Measurements from ENCODE around the gene SLC16A3. TPM values are rescaled to one million over a fixed set of nuclear protein-coding genes. Genes with fewer than 3 reads are reported as not detected.

Gene SLC16A3
- total RNA-seq, 2 donors from 2014 or later = 148 to 298 TPM

GRCh38 chr17:82247182-82247823 lies 18.5 kb downstream of the SLC16A3 start:
- no peak for DNase-seq
- Histone ChIP-seq H3K36me3 (peaks cover 63% of the 10 kb centered on the region), H3K9ac (ENCODE audit: low read depth in 2 of 2, low read length in 2 of 2) (peak overlapping the region in 1 of 2 donors; percentile 37), H3K4me1 (peaks cover 20% of the 10 kb centered on the region), H3K27ac (peak overlapping the region; percentile 32), H3K4me3 (no peak overlapping the region), H3K27me3 (no peaks in the 10 kb centered on the region), H3K9me3 (no peaks in the 10 kb centered on the region)
- intact Hi-C loops (cut with DNase I) = no loop called here
- TF ChIP-seq CTCF (IDR thresholded peaks at IDR 0.05) = no peak

- peaks cover 69% of the 10 kb centered on the region for H3K36me3 ChIP-seq
- no peaks in the 10 kb centered on the region for H3K27me3 ChIP-seq
- no peak for DNase-seq
- no peak overlapping the region for H3K9ac ChIP-seq (ENCODE audit: low read depth in 2 of 2, low read length in 2 of 2)
- H3K4me1 ChIP-seq = peaks cover 16% of the 10 kb centered on the region
- no peaks in the 10 kb centered on the region for H3K9me3 ChIP-seq
- no peak overlapping the region for H3K4me3 ChIP-seq
- H3K27ac ChIP-seq = peak overlapping the region; percentile 32
- intact Hi-C loops (cut with DNase I) = no loop called here
- TF ChIP-seq CTCF (IDR thresholded peaks at IDR 0.05) = no peak
Observed at GRCh38 chr17:82247856-82248671, 19.2 kb downstream of the SLC16A3 start.

- intact Hi-C loops (cut with DNase I) = no loop called here
- H3K27ac ChIP-seq = no peak overlapping the region
- no peak overlapping the region for H3K9ac ChIP-seq (ENCODE audit: low read depth in 2 of 2, low read length in 2 of 2)
- H3K27me3 ChIP-seq = no peaks in the 10 kb centered on the region
- no peak overlapping the region for H3K4me3 ChIP-seq
- no peak for TF ChIP-seq CTCF (IDR thresholded peaks at IDR 0.05)
- H3K36me3 ChIP-seq = peaks cover 65% of the 10 kb centered on the region
- DNase-seq = no peak
- H3K9me3 ChIP-seq = no peaks in the 10 kb centered on the region
- peaks cover 13% of the 10 kb centered on the region for H3K4me1 ChIP-seq
Observed at GRCh38 chr17:82248815-82249674, 20.2 kb downstream of the SLC16A3 start.

- intact Hi-C loops (cut with DNase I) = no loop called here
- Histone ChIP-seq H3K9me3 (no peaks in the 10 kb centered on the region), H3K4me3 (no peak overlapping the region), H3K36me3 (peaks cover 62% of the 10 kb centered on the region), H3K4me1 (peaks cover 5% of the 10 kb centered on the region), H3K9ac (ENCODE audit: low read depth in 2 of 2, low read length in 2 of 2) (no peak overlapping the region), H3K27ac (no peak overlapping the region), H3K27me3 (no peaks in the 10 kb centered on the region)
- no peak for DNase-seq
- TF ChIP-seq CTCF (IDR thresholded peaks at IDR 0.05) = no peak
Observed at GRCh38 chr17:82249896-82250581, 21.2 kb downstream of the SLC16A3 start.

Measured in colonic mucosa (tissue), 4 donors.